ENCODE data around the gene PSPC1. TPM values are rescaled to one million over a fixed set of nuclear protein-coding genes. Genes with fewer than 3 reads are reported as not detected.
"Not testable (repeated sequence)": the region's sequence is repeated elsewhere in the genome, so short reads cannot be mapped to it uniquely, and the experiment has no call there.

The PSPC1 gene
- total RNA-seq, 4 donors from 2014 or later: 41.6 to 53.8 (median 44.1) TPM

GRCh38 chr13:19695428-19695827 is 87.3 kb downstream of the PSPC1 start:
- Histone ChIP-seq H3K4me3 (no peak overlapping the region), H3K27me3 (no peaks in the 10 kb centered on the region), H3K9me3 (no peaks in the 10 kb centered on the region), H3K4me1 (no peaks in the 10 kb centered on the region), H3K27ac (no peak overlapping the region), H3K36me3 (no peaks in the 10 kb centered on the region)
- DNase-seq (no peak), ATAC-seq (no peak)
- intact Hi-C loops (cut with DNase I; ENCODE audit: low total_unique reads) (no loop called here), in situ Hi-C loops (cut with MboI; ENCODE audit: low sequenced_read_pairs in 4 of 4) (no loop called here)
- TF ChIP-seq CTCF (IDR thresholded peaks at IDR 0.05 in 4 of 5, conservative IDR thresholded peaks at IDR 0.05 in 1 of 5): no peak
- TF ChIP-seq POLR2A (IDR thresholded peaks at IDR 0.05): no peak

GRCh38 chr13:19691447-19691846 is 91.3 kb downstream of the PSPC1 start:
- H3K4me3 ChIP-seq; in situ Hi-C loops (cut with MboI; ENCODE audit: low sequenced_read_pairs in 4 of 4); H3K27ac ChIP-seq; DNase-seq; H3K36me3 ChIP-seq; H3K4me1 ChIP-seq; ATAC-seq; H3K9me3 ChIP-seq; intact Hi-C loops (cut with DNase I; ENCODE audit: low total_unique reads); H3K27me3 ChIP-seq: not testable (repeated sequence)

GRCh38 chr13:19685437-19685836 is 97.3 kb downstream of the PSPC1 start:
- H3K36me3 ChIP-seq: no peaks in the 10 kb centered on the region
- DNase-seq (no peak), ATAC-seq (no peak)
- H3K4me1 ChIP-seq: peaks cover 0 to 5% of the 10 kb centered on the region in 2 donors
- in situ Hi-C loops (cut with MboI; ENCODE audit: low sequenced_read_pairs in 4 of 4) (no loop called here), intact Hi-C loops (cut with DNase I; ENCODE audit: low total_unique reads) (no loop called here)
- no peak overlapping the region for H3K4me3 ChIP-seq
- no peaks in the 10 kb centered on the region for H3K27me3 ChIP-seq
- H3K9me3 ChIP-seq: no peaks in the 10 kb centered on the region
- TF ChIP-seq CTCF (IDR thresholded peaks at IDR 0.05 in 4 of 5, conservative IDR thresholded peaks at IDR 0.05 in 1 of 5): no peak
- no peak for TF ChIP-seq POLR2A (IDR thresholded peaks at IDR 0.05)
- H3K27ac ChIP-seq: no peak overlapping the region

- H3K9me3 ChIP-seq: no peaks in the 10 kb centered on the region
- in situ Hi-C loops (cut with MboI; ENCODE audit: low sequenced_read_pairs in 4 of 4): no loop called here
Measured at GRCh38 chr13:19685034-19685433, 97.7 kb downstream of the PSPC1 start.

GRCh38 chr13:19681517-19681916 is 101.2 kb downstream of the PSPC1 start:
- DNase-seq (no peak), ATAC-seq (no peak)
- Histone ChIP-seq H3K4me1 (peaks cover 0 to 5% of the 10 kb centered on the region in 2 donors), H3K27ac (no peak overlapping the region), H3K9me3 (no peaks in the 10 kb centered on the region), H3K27me3 (no peaks in the 10 kb centered on the region), H3K36me3 (no peaks in the 10 kb centered on the region), H3K4me3 (no peak overlapping the region)
- intact Hi-C loops (cut with DNase I; ENCODE audit: low total_unique reads): no loop called here
- in situ Hi-C loops (cut with MboI; ENCODE audit: low sequenced_read_pairs in 4 of 4): no loop called here
- no peak for TF ChIP-seq CTCF (IDR thresholded peaks at IDR 0.05 in 4 of 5, conservative IDR thresholded peaks at IDR 0.05 in 1 of 5)
- TF ChIP-seq POLR2A (IDR thresholded peaks at IDR 0.05): no peak

More at GRCh38 chr13:19685034-19685433, 97.7 kb downstream of the PSPC1 start:
- ATAC-seq: no peak
- H3K36me3 ChIP-seq: no peaks in the 10 kb centered on the region
- H3K27me3 ChIP-seq: no peaks in the 10 kb centered on the region
- DNase-seq: no peak
- peaks cover 0 to 5% of the 10 kb centered on the region in 2 donors for H3K4me1 ChIP-seq
- no peak overlapping the region for H3K27ac ChIP-seq
- no peak for TF ChIP-seq POLR2A (IDR thresholded peaks at IDR 0.05)
- TF ChIP-seq CTCF (IDR thresholded peaks at IDR 0.05 in 4 of 5, conservative IDR thresholded peaks at IDR 0.05 in 1 of 5): no peak
- intact Hi-C loops (cut with DNase I; ENCODE audit: low total_unique reads): no loop called here
- no peak overlapping the region for H3K4me3 ChIP-seq

Data from gastrocnemius medialis (tissue), 4 donors.